VCaP (cell line): Measurements from ENCODE around the gene SCUBE3.

Experiments used
- H3K27ac ChIP-seq: fragments of 450-650 bp; 2 replicates; pipeline ENCODE4 v1.5.1; 2017
- CTCF ChIP-seq: fragments of 450-650 bp; conservative IDR thresholded peaks from 2 replicates; pipeline ENCODE4 v1.5.1; 2017; ENCODE audit warnings: mild to moderate bottlenecking, moderate library complexity

Gene SCUBE3

GRCh38 chr6:35209622-35210247 lies 4.0 kb upstream of the SCUBE3 start:
- H3K27ac ChIP-seq, result no peak overlapping the region
- TF ChIP-seq CTCF, result no peak

- TF ChIP-seq CTCF, result no peak
- H3K27ac ChIP-seq, result no peak overlapping the region
Measured at GRCh38 chr6:35213298-35213791, 411 bp upstream of the SCUBE3 start.

GRCh38 chr6:35214869-35215664 lies 1.3 kb downstream of the SCUBE3 start:
- H3K27ac ChIP-seq, result no peak overlapping the region

GRCh38 chr6:35215665-35216411 lies 2.1 kb downstream of the SCUBE3 start:
- no peak for TF ChIP-seq CTCF

More at GRCh38 chr6:35214869-35215664, 1.3 kb downstream of the SCUBE3 start:
- TF ChIP-seq CTCF, result no peak

GRCh38 chr6:35216412-35216732 lies 2.6 kb downstream of the SCUBE3 start:
- no peak overlapping the region for H3K27ac ChIP-seq
- no peak for TF ChIP-seq CTCF

More at GRCh38 chr6:35215665-35216411, 2.1 kb downstream of the SCUBE3 start:
- no peak overlapping the region for H3K27ac ChIP-seq

GRCh38 chr6:35216851-35217811 lies 3.4 kb downstream of the SCUBE3 start:
- H3K27ac ChIP-seq, result no peak overlapping the region
- TF ChIP-seq CTCF, result no peak
